MM.1S (cell line): Measurements from ENCODE around the gene MAP2K3.
A peak's percentile ranks its signal among the peaks of the same experiment; 100 is the strongest.

Experiments
- DNase-seq: peaks from one replicate; pipeline ENCODE4 v3.0.0-alpha.2; 2015
- H2AFZ ChIP-seq: fragments of 300-600 bp; sonication (generic); 2 replicates; pipeline ENCODE4 v1.6.0; 2016; ENCODE audit warnings: antibody characterized with exemption, low read length
- H3F3A ChIP-seq: fragments of 300-600 bp; sonication (generic); 2 replicates; pipeline ENCODE4 v1.6.1; 2016; ENCODE audit warnings: mild to moderate bottlenecking, antibody characterized with exemption, low read length, moderate library complexity, mixed read lengths; ENCODE audit not compliant: insufficient read depth
- H3K27ac ChIP-seq: fragments of 300-600 bp; sonication (generic); 2 replicates; pipeline ENCODE4 v1.5.1; 2016; ENCODE audit warnings: mild to moderate bottlenecking, low read length
- H3K27me3 ChIP-seq: fragments of 300-600 bp; sonication (generic); replicated peaks from 2 replicates; pipeline ENCODE4 v1.6.0; 2016; ENCODE audit warnings: low read length; ENCODE audit not compliant: insufficient read depth
- H3K36me3 ChIP-seq: fragments of 300-600 bp; sonication (generic); replicated peaks from 2 replicates; pipeline ENCODE4 v1.6.1; 2016; ENCODE audit warnings: mild to moderate bottlenecking, low read length, mixed read lengths; ENCODE audit not compliant: insufficient read depth
- H3K4me1 ChIP-seq: fragments of 300-600 bp; sonication (generic); 2 replicates; pipeline ENCODE4 v1.6.1; 2016; ENCODE audit warnings: low read length, mixed read lengths
- H3K4me2 ChIP-seq: fragments of 300-600 bp; sonication (generic); 2 replicates; pipeline ENCODE4 v1.6.0; 2016; ENCODE audit warnings: low read depth, low read length
- H3K4me3 ChIP-seq: fragments of 300-600 bp; sonication (generic); 2 replicates; pipeline ENCODE4 v1.5.1; 2016; ENCODE audit warnings: low read length, mixed read lengths
- H3K79me2 ChIP-seq: fragments of 300-600 bp; sonication (generic); 2 replicates; pipeline ENCODE4 v1.6.1; 2016; ENCODE audit warnings: mixed run types, low read length, mixed read lengths
- H3K9ac ChIP-seq: fragments of 300-600 bp; sonication (generic); 2 replicates; pipeline ENCODE4 v1.6.1; 2016; ENCODE audit warnings: low read length, mixed read lengths
- H3K9me2 ChIP-seq: fragments of 300-600 bp; sonication (generic); replicated peaks from 2 replicates; pipeline ENCODE4 v1.6.1; 2016; ENCODE audit warnings: mild to moderate bottlenecking, low read length, mixed read lengths; ENCODE audit not compliant: insufficient read depth
- H3K9me3 ChIP-seq: fragments of 300-600 bp; sonication (generic); replicated peaks from 2 replicates; pipeline ENCODE4 v1.6.1; 2016; ENCODE audit warnings: mild to moderate bottlenecking, low read length, mixed read lengths; ENCODE audit not compliant: insufficient read depth
- H4K20me1 ChIP-seq: fragments of 300-600 bp; sonication (generic); 2 replicates; pipeline ENCODE4 v1.6.1; 2016; ENCODE audit warnings: mild to moderate bottlenecking, low read length, moderate library complexity, mixed read lengths; ENCODE audit not compliant: insufficient read depth
- EZH2 ChIP-seq: fragments of 300-600 bp; sonication (generic); optimal IDR thresholded peaks from 2 replicates; pipeline ENCODE3; 2017; ENCODE audit warnings: low read depth, mild to moderate bottlenecking, antibody characterized with exemption, low read length, mixed read lengths
- EZH2phosphoT487 ChIP-seq: fragments of 300-600 bp; sonication (generic); IDR thresholded peaks from 2 replicates; pipeline ENCODE4 v1.6.1; 2018; ENCODE audit warnings: antibody characterized with exemption, low read length
- TF ChIP-seq, protein P1 (sequence below): fragments of 300-600 bp; sonication (generic); IDR thresholded peaks from 2 replicates; pipeline ENCODE4 v1.5.1; 2016; ENCODE audit warnings: antibody characterized with exemption, low read length, mixed read lengths

Gene MAP2K3

DNA sequence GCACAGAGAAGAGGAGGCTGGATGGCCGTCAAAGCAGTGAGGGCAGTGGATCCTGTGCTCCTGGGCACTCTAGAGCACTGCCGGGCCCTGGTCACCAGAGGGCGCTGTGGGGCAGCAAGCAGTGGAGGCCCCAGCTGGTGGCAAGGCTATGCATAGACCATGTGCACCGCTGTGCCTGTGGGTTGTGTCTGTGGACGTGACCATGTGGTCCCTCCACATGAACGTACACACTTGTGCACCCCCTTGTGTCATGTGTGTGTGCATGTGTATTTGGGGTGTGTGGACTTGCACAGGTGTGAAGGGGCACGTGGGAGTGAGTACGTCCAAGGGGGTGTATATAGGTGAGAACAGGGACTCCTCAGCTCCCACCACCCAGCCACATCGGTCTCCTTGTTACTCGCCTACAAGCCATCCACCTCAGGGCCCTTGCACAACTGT lies 4.4 kb upstream of the MAP2K3 start:
- H3K79me2 ChIP-seq = peaks cover 6% of the 10 kb centered on the region
- no peak overlapping the region for H3K9ac ChIP-seq
- peak overlapping the region; percentile 71 for H2AFZ ChIP-seq
- DNase-seq = peak; percentile 88
- TF ChIP-seq, protein P1, sequence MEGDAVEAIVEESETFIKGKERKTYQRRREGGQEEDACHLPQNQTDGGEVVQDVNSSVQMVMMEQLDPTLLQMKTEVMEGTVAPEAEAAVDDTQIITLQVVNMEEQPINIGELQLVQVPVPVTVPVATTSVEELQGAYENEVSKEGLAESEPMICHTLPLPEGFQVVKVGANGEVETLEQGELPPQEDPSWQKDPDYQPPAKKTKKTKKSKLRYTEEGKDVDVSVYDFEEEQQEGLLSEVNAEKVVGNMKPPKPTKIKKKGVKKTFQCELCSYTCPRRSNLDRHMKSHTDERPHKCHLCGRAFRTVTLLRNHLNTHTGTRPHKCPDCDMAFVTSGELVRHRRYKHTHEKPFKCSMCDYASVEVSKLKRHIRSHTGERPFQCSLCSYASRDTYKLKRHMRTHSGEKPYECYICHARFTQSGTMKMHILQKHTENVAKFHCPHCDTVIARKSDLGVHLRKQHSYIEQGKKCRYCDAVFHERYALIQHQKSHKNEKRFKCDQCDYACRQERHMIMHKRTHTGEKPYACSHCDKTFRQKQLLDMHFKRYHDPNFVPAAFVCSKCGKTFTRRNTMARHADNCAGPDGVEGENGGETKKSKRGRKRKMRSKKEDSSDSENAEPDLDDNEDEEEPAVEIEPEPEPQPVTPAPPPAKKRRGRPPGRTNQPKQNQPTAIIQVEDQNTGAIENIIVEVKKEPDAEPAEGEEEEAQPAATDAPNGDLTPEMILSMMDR = peak; percentile 98
- TF ChIP-seq EZH2 (no peak), EZH2phosphoT487 (no peak)
- no peak overlapping the region for H3K27ac ChIP-seq
- H3K4me1 ChIP-seq = peaks cover 19% of the 10 kb centered on the region
- H3K36me3 ChIP-seq = no peaks in the 10 kb centered on the region
- H3K9me2 ChIP-seq = no peaks in the 10 kb centered on the region
- peaks cover 3% of the 10 kb centered on the region for H3F3A ChIP-seq
- peak overlapping the region; percentile 30; the same call in 1 of the 2 replicates for H3K4me2 ChIP-seq
- no peak overlapping the region for H3K4me3 ChIP-seq
- H3K9me3 ChIP-seq = no peaks in the 10 kb centered on the region
- no peaks in the 10 kb centered on the region for H4K20me1 ChIP-seq
- H3K27me3 ChIP-seq = no peaks in the 10 kb centered on the region

DNA sequence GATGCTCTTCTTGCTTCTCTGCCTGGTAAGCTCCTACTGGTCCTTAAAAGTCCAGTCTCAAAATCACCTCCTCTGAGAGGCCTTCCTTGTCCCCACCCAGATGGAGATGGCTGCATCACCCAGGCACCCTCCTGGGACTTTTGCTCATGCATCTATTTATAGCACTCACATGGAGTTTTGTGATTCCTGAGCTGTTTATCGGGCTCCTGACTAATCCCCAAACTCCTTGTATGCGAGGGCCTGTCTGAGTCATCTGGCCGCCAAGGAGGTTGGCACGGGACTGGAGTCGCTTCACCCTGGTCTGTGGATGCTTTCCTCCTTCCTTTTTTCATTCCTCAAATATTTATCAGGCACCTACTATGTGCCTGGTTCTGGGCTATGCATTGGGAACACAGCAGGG lies 2.3 kb upstream of the MAP2K3 start:
- no peak for DNase-seq
- no peak overlapping the region for H3K9ac ChIP-seq

DNA sequence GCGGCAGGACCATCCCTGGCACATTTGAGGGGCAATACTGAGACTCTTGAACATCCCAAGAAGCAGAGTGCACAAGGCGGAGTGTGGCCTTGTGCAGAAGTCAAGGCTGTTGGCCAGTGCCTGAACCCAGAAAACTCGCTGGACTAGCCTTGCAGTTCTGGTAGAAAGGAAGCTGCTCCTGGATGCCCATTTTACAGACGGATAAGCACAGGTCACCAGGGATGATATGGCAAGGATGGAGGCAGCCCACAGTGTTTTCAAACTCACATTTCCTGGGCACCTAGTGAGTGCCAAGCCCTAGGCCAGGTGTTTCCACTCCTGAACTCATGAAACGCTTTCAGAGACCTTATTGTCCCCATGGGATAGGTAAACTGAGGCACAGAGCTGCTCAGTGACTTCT lies 1.7 kb upstream of the MAP2K3 start:
- Histone ChIP-seq H3K27me3 (no peaks in the 10 kb centered on the region), H3K79me2 (peaks cover 32% of the 10 kb centered on the region), H3K27ac (no peak overlapping the region), H4K20me1 (no peaks in the 10 kb centered on the region), H3K4me2 (no peak overlapping the region), H3F3A (peaks cover 22% of the 10 kb centered on the region), H3K4me1 (peaks cover 29% of the 10 kb centered on the region), H3K36me3 (no peaks in the 10 kb centered on the region), H2AFZ (no peak overlapping the region), H3K9ac (no peak overlapping the region), H3K4me3 (no peak overlapping the region), H3K9me3 (no peaks in the 10 kb centered on the region), H3K9me2 (no peaks in the 10 kb centered on the region)
- no peak for TF ChIP-seq EZH2phosphoT487
- TF ChIP-seq, protein P1 = no peak
- no peak for TF ChIP-seq EZH2
- DNase-seq = no peak

More for the DNA sequence above, 2.3 kb upstream of the MAP2K3 start:
- Histone ChIP-seq H3K9me3 (no peaks in the 10 kb centered on the region), H3K9me2 (no peaks in the 10 kb centered on the region), H3K4me3 (no peak overlapping the region), H3K79me2 (peaks cover 27% of the 10 kb centered on the region), H3K36me3 (no peaks in the 10 kb centered on the region), H4K20me1 (no peaks in the 10 kb centered on the region), H3F3A (peaks cover 18% of the 10 kb centered on the region), H3K27me3 (no peaks in the 10 kb centered on the region), H3K27ac (no peak overlapping the region), H2AFZ (no peak overlapping the region), H3K4me2 (no peak overlapping the region), H3K4me1 (peaks cover 25% of the 10 kb centered on the region)
- TF ChIP-seq, protein P1 = no peak
- no peak for TF ChIP-seq EZH2
- no peak for TF ChIP-seq EZH2phosphoT487
